Activated B cell treated with CpG ODN at 0.5 μM for 24 hours (primary cell): ENCODE results near the gene NLRP4. TPM values are rescaled to one million over a fixed set of nuclear protein-coding genes. Genes with fewer than 3 reads are reported as not detected.

Experiments
- ATAC-seq: fragments of 200-7000 bp; cut with Tn5 transposase; one replicate; pipeline ENCODE4 v1.10.0; 2021; ENCODE audit warnings: low read depth, mild to moderate bottlenecking, moderate library complexity
- CTCF ChIA-PET: fragments of 350-600 bp; sonication (Branson Sonifier 250); formaldehyde crosslinking; loops from one replicate; lab custom pipeline; 2021; ENCODE audit warnings: antibody characterized with exemption; lab: Charles Lee
- POLR2A ChIA-PET: fragments of 350-600 bp; sonication (Branson Sonifier 250); formaldehyde crosslinking; loops from one replicate; lab custom pipeline; 2021; ENCODE audit warnings: antibody characterized with exemption; lab: Charles Lee
- DNase-seq: peaks from one replicate; pipeline ENCODE4 v3.0.0; 2022
- H3K27ac Mint-ChIP-seq: one replicate; pipeline ENCODE4 v1.8.0; 2020; ENCODE audit warnings: mixed read lengths
- H3K27me3 Mint-ChIP-seq: one replicate; pipeline ENCODE4 v1.8.0; 2021; ENCODE audit warnings: mixed read lengths
- H3K36me3 Mint-ChIP-seq: one replicate; pipeline ENCODE4 v1.8.0; 2021; ENCODE audit warnings: low read depth, mixed read lengths
- H3K4me1 Mint-ChIP-seq: one replicate; pipeline ENCODE4 v1.8.0; 2021; ENCODE audit warnings: mixed read lengths
- H3K4me3 Mint-ChIP-seq: one replicate; pipeline ENCODE4 v1.8.0; 2020; ENCODE audit warnings: mild to moderate bottlenecking, mixed read lengths
- H3K9me3 Mint-ChIP-seq: one replicate; pipeline ENCODE4 v1.8.0; 2020; ENCODE audit warnings: mixed read lengths
- intact Hi-C: fragments of 100-400 bp; cut with micrococcal nuclease; formaldehyde crosslinking; loops from one replicate; pipeline ENCODE4 v1.15.1; 2024
- total RNA-seq: library from RNA; stranded (reverse); gene quantifications from 2 replicates; pipeline ENCODE4 v1.2.3, GENCODE V29; 2022
- TF ChIP-seq, protein P1 (sequence below): fragments of 200-600 bp; IDR thresholded peaks from one replicate; pipeline ENCODE4 v1.8.0; 2022; ENCODE audit warnings: antibody characterized with exemption, mild to moderate bottlenecking

Gene NLRP4
- total RNA-seq, 1 donor from 2014 or later, result 0.31 TPM

DNA sequence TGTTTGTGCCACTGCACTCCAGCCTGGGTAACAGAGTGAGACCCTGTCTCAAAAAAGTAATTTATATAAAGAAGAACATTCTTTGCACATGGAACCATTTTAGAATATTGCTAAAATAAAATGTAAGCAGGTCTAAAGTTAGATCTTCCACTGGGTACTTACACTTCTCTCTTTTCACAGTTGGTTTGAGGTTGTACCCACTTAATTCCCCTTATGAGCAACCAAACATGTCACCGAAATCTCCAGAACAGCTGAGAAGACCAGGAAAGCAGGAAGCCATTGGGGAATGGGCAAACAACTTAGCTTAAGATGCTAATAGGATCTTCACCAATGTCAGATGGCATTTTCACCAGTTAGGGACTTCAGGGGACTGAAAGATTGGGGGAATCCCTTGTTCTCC, 18.8 kb downstream of the NLRP4 start:
- ChIA-PET POLR2A (no interaction called here), CTCF (no interaction called here)
- peak overlapping the region; percentile 65 for H3K27ac Mint-ChIP-seq
- no peak for DNase-seq
- ATAC-seq, result no peak
- no peaks in the 10 kb centered on the region for H3K27me3 Mint-ChIP-seq
- TF ChIP-seq, protein P1, sequence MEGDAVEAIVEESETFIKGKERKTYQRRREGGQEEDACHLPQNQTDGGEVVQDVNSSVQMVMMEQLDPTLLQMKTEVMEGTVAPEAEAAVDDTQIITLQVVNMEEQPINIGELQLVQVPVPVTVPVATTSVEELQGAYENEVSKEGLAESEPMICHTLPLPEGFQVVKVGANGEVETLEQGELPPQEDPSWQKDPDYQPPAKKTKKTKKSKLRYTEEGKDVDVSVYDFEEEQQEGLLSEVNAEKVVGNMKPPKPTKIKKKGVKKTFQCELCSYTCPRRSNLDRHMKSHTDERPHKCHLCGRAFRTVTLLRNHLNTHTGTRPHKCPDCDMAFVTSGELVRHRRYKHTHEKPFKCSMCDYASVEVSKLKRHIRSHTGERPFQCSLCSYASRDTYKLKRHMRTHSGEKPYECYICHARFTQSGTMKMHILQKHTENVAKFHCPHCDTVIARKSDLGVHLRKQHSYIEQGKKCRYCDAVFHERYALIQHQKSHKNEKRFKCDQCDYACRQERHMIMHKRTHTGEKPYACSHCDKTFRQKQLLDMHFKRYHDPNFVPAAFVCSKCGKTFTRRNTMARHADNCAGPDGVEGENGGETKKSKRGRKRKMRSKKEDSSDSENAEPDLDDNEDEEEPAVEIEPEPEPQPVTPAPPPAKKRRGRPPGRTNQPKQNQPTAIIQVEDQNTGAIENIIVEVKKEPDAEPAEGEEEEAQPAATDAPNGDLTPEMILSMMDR, result no peak
- no peaks in the 10 kb centered on the region for H3K36me3 Mint-ChIP-seq
- intact Hi-C loops, result no loop called here
- peaks cover 2% of the 10 kb centered on the region for H3K9me3 Mint-ChIP-seq
- H3K4me1 Mint-ChIP-seq, result peaks cover 47% of the 10 kb centered on the region
- no peak overlapping the region for H3K4me3 Mint-ChIP-seq

DNA sequence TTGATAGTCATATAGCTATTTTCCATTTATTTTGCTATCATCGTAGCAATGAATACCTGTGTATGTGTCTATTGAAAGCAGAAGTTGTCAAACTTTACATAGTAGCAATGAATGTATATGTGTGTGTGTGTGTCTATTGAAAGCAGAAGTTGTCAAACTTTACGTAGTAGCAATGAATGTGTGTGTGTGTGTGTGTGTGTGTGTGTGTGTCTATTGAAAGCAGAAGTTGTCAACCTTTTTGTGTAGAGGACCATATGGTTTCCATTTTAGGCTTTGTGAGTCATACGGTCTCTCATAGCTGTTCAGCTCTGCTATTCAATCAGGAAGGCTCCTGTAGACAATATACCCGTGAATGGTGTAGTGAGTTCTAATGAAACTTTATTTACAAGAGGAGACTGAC, 20.8 kb downstream of the NLRP4 start:
- H3K9me3 Mint-ChIP-seq, result peaks cover 2% of the 10 kb centered on the region
- peak overlapping the region; percentile 11 for H3K4me3 Mint-ChIP-seq
- ATAC-seq, result peak; percentile 78
- peak overlapping the region; percentile 70 for H3K27ac Mint-ChIP-seq
- CTCF ChIA-PET, result interaction anchor here (0.8 to 1.3 kb wide), 2 partner anchors 15 to 48 kb away, joined by 3 read pairs; no protein-coding TSS in a partner anchor
- no peak for DNase-seq
- intact Hi-C loops, result no loop called here
- no peaks in the 10 kb centered on the region for H3K27me3 Mint-ChIP-seq
- H3K36me3 Mint-ChIP-seq, result no peaks in the 10 kb centered on the region
- POLR2A ChIA-PET, result interaction anchor here (0.6 kb wide), 3 partner anchors 209 to 1346 kb away, joined by 3 to 8 read pairs (median 3); no protein-coding TSS in a partner anchor
- peaks cover 47% of the 10 kb centered on the region for H3K4me1 Mint-ChIP-seq
- TF ChIP-seq, protein P1, result no peak

DNA sequence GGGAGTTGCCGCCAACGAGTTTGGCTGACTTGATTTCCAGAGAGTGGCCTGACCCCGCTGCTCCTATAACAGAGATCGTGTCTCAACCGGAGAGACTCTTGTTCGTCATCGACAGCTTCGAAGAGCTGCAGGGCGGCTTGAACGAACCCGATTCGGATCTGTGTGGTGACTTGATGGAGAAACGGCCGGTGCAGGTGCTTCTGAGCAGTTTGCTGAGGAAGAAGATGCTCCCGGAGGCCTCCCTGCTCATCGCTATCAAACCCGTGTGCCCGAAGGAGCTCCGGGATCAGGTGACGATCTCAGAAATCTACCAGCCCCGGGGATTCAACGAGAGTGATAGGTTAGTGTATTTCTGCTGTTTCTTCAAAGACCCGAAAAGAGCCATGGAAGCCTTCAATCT, 21.6 kb downstream of the NLRP4 start:
- intact Hi-C loops, result no loop called here
- TF ChIP-seq, protein P1, result no peak
- peak overlapping the region; percentile 70 for H3K27ac Mint-ChIP-seq
- no peak for ATAC-seq
- no peaks in the 10 kb centered on the region for H3K36me3 Mint-ChIP-seq
- DNase-seq, result no peak
- H3K4me1 Mint-ChIP-seq, result peaks cover 47% of the 10 kb centered on the region
- H3K27me3 Mint-ChIP-seq, result no peaks in the 10 kb centered on the region
- peaks cover 2% of the 10 kb centered on the region for H3K9me3 Mint-ChIP-seq
- ChIA-PET POLR2A (no interaction called here), CTCF (interaction anchor here (0.8 kb wide), 1 partner anchor 49 kb away, joined by 3 read pairs; no protein-coding TSS in a partner anchor)
- no peak overlapping the region for H3K4me3 Mint-ChIP-seq

DNA sequence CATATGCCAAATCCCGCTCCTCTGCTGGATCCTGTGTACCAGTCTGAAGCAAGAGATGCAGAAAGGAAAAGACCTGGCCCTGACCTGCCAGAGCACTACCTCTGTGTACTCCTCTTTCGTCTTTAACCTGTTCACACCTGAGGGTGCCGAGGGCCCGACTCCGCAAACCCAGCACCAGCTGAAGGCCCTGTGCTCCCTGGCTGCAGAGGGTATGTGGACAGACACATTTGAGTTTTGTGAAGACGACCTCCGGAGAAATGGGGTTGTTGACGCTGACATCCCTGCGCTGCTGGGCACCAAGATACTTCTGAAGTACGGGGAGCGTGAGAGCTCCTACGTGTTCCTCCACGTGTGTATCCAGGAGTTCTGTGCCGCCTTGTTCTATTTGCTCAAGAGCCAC, 22.1 kb downstream of the NLRP4 start:
- peaks cover 44% of the 10 kb centered on the region for H3K4me1 Mint-ChIP-seq
- ChIA-PET CTCF (no interaction called here), POLR2A (no interaction called here)
- H3K9me3 Mint-ChIP-seq, result peaks cover 4% of the 10 kb centered on the region
- ATAC-seq (no peak), DNase-seq (no peak)
- no peaks in the 10 kb centered on the region for H3K36me3 Mint-ChIP-seq
- no peak overlapping the region for H3K4me3 Mint-ChIP-seq
- TF ChIP-seq, protein P1, result no peak
- intact Hi-C loops, result no loop called here
- no peak overlapping the region for H3K27ac Mint-ChIP-seq
- H3K27me3 Mint-ChIP-seq, result no peaks in the 10 kb centered on the region

DNA sequence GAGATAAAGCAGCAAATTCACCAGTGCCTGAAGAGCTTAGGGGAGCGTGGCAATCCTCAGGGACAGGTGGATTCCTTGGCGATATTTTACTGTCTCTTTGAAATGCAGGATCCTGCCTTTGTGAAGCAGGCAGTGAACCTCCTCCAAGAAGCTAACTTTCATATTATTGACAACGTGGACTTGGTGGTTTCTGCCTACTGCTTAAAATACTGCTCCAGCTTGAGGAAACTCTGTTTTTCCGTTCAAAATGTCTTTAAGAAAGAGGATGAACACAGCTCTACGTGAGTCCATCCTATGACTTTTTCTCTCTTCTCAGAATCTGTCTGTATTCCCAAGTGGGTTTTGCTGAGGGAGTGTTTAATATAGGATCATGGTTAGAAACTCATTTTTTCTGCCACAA, 22.6 kb downstream of the NLRP4 start:
- H3K27ac Mint-ChIP-seq, result peak overlapping the region; percentile 63
- H3K4me3 Mint-ChIP-seq, result no peak overlapping the region
- peaks cover 40% of the 10 kb centered on the region for H3K4me1 Mint-ChIP-seq
- POLR2A ChIA-PET, result no interaction called here
- ATAC-seq, result no peak
- DNase-seq, result no peak
- CTCF ChIA-PET, result no interaction called here
- TF ChIP-seq, protein P1, result no peak
- intact Hi-C loops, result no loop called here
- no peaks in the 10 kb centered on the region for H3K27me3 Mint-ChIP-seq
- peaks cover 4% of the 10 kb centered on the region for H3K9me3 Mint-ChIP-seq
- no peaks in the 10 kb centered on the region for H3K36me3 Mint-ChIP-seq
